Eye (tissue), 1 donor: Measurements from ENCODE around the gene ZNF593.

Experiments used
- DNase-seq: peaks from one replicate; pipeline ENCODE4 v3.0.0-alpha.2; 2015

ZNF593 gene

DNA sequence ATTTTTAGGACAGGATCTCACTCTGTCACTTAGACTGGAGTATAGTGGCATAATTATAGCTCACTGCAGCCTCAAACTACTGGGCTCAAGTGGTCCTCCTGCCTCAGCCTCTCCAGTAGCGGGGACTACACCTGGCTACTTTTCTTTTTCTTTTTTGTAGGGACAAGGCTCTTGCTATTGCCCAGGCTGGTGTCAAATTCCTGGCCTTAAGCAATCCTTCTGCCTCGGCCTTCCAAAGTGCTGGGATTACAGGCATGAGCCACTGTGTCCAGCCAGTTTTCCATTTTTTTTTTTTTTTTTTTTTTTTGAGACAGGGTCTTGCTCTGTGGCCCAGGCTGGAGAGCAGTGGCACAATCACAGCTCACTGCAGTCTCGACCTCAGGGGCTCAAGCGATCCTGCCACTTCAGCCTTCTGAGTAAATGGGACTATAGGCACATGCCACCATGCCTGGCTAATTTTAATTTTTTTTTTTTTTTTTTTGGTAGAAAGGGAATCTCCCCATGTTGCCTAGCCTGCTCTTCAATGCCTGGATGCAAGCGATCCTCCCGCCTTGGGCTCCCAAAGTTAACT lies 43.7 kb downstream of the ZNF593 start:
- DNase-seq: no peak

DNA sequence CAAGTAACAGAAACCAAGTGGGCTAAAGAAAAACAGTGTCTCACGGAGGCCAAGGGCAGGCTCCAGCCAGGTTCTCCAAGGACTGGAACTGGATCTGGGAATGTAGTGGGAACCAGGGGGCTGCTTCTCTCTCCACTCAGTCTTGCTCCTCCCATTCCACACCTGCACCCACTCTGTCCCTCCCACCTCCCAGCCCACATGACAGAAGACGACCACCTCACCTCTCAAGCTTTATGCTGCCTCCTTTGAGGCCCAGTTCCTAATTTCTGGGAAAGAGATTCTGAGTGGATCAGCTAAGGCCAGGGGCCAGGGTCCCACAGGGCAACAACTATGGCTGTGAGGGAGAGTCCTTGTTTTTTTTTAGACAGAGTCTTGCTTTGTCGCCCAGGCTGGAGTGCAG lies 45.5 kb downstream of the ZNF593 start:
- DNase-seq: no peak

DNA sequence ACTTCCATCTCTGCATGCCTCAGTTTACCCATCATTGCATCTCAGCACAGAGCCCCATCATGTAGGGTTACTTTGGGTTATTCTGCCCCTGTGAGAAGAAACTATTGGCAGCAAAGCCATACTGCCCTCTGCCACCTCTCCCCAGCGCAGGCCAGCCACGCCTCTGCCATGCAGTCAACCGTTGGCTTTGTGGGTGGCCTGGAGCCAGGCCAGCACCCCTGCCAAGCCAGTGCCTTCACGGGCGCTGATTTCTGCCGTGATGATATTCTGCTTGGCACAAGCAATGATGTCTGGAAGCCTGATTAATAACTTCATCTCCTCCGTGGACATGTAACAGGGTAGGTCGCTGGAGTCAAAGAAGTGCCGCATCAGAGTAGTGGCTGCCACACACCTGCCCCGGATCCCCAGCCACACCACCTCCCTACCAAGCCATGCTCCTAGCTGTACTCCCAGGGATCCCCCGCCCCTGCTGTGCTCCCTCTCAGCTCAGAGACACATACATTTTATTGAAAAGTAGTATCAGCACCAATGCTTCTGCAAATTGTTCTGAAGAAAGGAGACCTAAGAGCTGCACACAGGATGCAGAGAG lies 49.3 kb downstream of the ZNF593 start:
- DNase-seq: no peak
